GM19397 (cell line): ENCODE data around the gene KIF5C.

Source experiments
- ATAC-seq: cut with Tn5 transposase; IDR thresholded peaks from one replicate; pipeline ENCODE4 v1.9.1; 2021; ENCODE audit warnings: mild to moderate bottlenecking, moderate library complexity; ENCODE audit not compliant: unreplicated experiment

KIF5C gene

DNA sequence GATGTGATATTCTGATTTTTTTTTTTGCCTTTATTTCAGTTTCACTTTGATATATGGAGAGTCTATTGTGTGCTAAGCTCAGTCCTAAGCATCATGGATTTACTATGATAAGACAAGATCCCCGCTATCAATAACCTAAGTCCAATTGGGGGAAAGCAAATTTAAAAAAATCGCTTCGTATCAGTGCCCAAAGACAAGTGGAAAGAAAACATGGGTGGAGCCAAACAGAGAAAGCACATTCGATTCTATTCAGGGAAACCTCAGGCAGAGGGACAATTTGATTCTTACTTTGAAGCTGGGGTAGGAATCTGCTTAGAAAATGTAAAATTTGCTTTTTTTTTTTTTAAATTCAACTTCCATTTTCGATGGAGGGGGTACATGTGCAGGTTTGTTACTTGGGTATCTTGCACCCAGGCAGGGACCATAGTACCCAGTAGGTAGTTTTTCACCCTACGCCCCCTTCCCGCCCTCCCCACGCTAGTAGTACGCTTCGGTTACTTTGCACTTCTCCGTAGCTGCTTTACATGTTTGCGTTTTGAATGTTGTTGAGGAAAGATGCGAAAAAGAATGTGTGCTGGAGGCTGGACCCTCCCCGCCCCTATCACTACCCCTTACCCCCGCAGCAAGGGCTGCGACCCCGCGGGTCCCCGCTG, 12.4 kb downstream of the KIF5C start:
- ATAC-seq: no peak

- no peak for ATAC-seq
These were observed 13.0 kb downstream of the KIF5C start for GRCh38 chr2:148888003-148888501.

GRCh38 chr2:148888986-148889385, 14.0 kb downstream of the KIF5C start:
- ATAC-seq: no peak

- no peak for ATAC-seq
These were observed 18.9 kb downstream of the KIF5C start for GRCh38 chr2:148893906-148894305.

DNA sequence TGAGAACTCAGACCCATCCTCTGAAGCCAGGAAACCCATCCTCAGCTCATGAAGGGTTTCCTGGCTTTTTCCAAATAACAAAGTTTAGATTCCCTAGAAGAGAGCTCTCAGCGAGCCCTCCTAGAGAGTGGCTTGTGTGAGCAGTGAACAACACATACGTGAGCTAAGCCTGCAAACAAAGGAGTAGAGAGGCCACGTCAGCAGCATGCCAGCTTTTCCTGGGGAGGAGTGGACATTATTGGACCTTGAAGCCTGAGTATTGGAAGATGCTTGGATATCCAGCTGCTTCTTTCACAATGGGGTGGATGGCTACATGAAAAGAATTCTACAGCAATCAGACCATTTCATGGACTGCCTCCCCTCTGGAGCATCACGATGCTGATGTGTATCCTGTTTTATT, 21.1 kb downstream of the KIF5C start:
- no peak for ATAC-seq

- ATAC-seq: no peak
These were observed 24.8 kb downstream of the KIF5C start for GRCh38 chr2:148899638-148900318.

- no peak for ATAC-seq
These were observed 25.4 kb downstream of the KIF5C start for GRCh38 chr2:148900350-148900837.

DNA sequence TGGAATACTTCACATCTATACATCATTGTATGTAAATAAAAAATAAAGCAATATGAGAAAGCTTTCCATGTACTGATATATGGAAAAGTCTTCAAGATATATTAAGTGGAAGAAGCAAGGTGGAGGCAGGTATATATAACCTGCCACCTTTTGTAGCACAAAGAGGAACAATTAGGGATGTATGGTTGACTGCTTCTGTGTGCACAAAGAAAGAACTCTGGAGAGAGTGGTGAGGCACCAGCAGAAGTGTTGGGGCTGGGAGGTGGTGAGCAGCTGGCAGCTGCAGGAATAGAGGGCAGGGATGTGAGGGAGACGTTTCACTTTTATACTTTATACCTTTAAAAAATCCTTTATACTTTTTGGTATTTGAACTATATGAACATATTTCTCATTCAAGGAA, 26.1 kb downstream of the KIF5C start:
- no peak for ATAC-seq

DNA sequence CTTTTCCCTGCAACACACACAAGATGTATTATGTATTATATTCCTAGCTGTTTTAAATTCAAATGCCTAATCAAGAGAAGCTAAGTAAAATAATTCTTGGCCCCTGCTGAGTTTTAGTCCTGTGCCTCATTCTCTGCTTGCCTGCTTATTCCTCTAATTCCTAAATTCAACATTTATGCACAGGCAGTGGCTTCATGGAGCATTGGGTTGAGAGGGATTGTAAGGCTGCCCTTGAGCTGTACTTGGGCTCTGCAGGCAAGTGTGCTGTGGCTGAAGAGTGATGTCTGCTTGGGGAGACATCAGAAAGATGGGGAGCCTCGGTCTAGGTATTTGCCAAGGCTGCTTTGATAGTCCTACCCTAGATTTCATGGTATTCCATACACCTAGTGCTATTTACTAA, 27.8 kb downstream of the KIF5C start:
- ATAC-seq: no peak

GRCh38 chr2:148903294-148903693, 28.3 kb downstream of the KIF5C start:
- no peak for ATAC-seq

GRCh38 chr2:148903979-148904378, 29.0 kb downstream of the KIF5C start:
- no peak for ATAC-seq

DNA sequence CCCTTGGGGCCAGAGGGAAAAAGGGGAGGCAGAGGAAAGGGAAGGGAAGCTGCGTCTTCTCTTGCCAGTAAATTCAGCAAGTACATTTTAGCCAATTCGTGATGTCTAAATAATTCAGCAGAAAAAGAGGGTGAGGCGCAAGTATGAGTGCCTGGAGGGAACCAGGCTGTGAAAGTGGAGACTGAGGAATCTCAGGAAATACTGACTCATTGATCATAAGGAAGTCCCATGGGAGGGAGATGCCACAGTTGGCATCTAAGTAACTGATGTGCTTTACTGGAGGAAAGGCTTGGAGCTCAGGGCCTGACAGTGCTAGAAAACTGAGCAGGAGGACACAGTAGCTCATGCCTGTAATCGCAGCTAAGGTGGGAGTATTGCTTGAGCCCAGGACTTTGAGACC, 31.1 kb downstream of the KIF5C start:
- ATAC-seq: no peak

DNA sequence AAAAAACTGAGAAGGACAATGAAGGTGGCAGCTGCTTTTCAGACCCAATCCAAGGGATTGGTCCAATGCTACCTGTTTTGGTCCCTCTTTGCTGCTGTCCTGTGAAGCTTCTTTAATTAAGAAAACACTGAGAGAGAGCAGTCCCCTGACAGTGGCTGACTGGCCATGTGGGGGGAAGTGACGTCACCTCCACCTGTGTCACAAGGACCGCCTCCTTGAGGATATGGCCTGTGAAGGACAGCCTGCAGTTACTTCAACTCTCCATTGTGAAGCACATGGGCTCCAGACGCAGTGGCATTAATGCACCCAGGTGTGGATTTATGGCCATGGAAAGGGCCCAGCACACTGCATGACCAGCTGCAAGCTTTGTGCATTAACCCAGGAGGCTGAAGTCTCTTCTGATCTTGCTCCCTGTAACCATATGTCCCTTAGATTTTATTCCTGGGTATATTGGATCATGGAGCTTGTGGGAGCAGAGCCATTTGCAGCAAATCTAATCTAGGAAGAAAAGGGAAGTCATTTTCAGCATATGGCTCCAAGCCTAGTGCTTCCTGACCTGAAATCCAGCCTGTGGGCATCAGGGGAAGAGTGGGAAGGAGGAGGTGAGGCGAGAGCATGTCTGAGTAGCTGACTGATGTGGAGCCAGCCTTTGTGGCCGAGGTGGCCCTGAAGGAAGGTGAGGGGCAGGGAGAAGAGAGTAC, 32.2 kb downstream of the KIF5C start:
- no peak for ATAC-seq

- no peak for ATAC-seq
These were observed 34.1 kb downstream of the KIF5C start for GRCh38 chr2:148909114-148909513.

GRCh38 chr2:148913061-148913460, 38.0 kb downstream of the KIF5C start:
- ATAC-seq: no peak

DNA sequence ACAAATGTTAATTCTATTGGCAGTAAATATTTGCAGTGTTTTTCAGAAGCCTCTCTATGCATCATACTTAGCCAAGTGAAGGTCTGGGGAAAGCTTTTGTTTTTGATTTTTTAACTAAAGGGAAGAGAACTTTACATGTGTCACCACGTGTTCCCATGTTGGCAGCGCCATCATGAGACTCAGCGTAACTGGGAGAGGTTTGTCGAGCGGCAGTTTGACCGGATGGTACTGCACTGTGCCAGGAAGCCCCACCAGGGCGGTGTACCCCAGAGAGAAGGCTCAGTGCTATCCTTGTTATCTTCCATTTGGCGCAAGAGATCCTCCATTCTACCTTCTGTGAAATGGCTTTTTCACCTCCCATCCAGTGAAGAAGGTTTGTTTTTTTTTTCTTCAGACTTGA, 38.5 kb downstream of the KIF5C start:
- ATAC-seq: no peak

DNA sequence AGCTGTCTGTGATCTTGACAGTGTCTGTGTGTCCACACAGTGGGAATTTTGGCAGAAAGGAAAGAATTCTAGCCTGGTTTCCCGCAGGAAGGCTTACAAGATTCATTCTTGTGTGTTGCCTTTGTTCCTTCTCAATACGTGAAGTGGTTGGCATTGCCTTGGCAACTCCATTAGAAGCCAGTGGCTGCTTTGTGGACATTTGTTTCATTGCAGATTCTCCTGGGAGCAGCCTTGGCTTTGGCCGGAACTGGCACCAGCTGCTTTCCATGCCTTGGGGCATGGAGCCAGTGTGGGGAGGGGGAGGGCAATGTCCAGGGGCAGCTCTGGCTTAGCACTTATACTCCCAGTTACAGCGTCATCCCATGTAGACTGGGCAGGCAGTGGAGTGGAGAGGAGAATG, 39.4 kb downstream of the KIF5C start:
- no peak for ATAC-seq

- no peak for ATAC-seq
These were observed 42.4 kb downstream of the KIF5C start for GRCh38 chr2:148917431-148917830.

GRCh38 chr2:148918554-148918953, 43.5 kb downstream of the KIF5C start:
- ATAC-seq: no peak

DNA sequence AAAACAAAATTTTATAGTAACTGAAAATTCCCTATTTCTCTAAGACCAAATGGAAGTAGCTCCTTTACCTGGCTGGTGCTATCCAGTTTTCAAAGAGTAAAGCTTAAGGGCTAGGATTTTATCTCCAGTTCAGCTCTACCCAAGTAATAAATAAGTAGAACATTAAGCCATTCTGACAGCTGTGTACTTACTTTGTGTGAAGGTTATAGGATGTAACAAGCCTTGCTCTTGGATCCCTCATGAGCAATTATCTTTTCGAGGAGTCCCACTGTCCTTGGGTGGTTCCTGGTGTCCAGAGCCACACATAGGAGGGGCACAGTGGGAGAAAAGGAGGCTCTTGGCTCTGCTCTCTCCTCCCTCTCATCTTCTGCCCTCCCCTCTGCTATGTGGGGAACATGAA, 45.5 kb downstream of the KIF5C start:
- ATAC-seq: no peak

- no peak for ATAC-seq
These were observed 47.0 kb downstream of the KIF5C start for GRCh38 chr2:148922062-148922461.
